ENCODE data around the gene SLC35G2.

- TF ChIP-seq EZH2 (IDR thresholded peaks at IDR 0.05; ENCODE audit: low read length, unreplicated experiment) (no peak), EZH2phosphoT487 (IDR thresholded peaks at IDR 0.05; ENCODE audit: borderline replicate concordance, low read length) (no peak)
- TF ChIP-seq, protein P1, sequence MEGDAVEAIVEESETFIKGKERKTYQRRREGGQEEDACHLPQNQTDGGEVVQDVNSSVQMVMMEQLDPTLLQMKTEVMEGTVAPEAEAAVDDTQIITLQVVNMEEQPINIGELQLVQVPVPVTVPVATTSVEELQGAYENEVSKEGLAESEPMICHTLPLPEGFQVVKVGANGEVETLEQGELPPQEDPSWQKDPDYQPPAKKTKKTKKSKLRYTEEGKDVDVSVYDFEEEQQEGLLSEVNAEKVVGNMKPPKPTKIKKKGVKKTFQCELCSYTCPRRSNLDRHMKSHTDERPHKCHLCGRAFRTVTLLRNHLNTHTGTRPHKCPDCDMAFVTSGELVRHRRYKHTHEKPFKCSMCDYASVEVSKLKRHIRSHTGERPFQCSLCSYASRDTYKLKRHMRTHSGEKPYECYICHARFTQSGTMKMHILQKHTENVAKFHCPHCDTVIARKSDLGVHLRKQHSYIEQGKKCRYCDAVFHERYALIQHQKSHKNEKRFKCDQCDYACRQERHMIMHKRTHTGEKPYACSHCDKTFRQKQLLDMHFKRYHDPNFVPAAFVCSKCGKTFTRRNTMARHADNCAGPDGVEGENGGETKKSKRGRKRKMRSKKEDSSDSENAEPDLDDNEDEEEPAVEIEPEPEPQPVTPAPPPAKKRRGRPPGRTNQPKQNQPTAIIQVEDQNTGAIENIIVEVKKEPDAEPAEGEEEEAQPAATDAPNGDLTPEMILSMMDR (conservative IDR thresholded peaks at IDR 0.05; ENCODE audit: low read depth, low read length), result no peak
Measured at GRCh38 chr3:136852180-136852579, 33.3 kb downstream of the SLC35G2 start.

Data from PC-3 (cell line).